DMS153 treated with DMSO at 0.1 percent for 48 hours (cell line): Measurements from ENCODE around the gene SUSD3.
"Not testable (repeated sequence)": the region's sequence is repeated elsewhere in the genome, so short reads cannot be mapped to it uniquely, and the experiment has no call there.

Source experiments
- DNase-seq: peaks from one replicate; lab custom pipeline; 2025; ENCODE audit not compliant: unreplicated experiment; lab: John Stamatoyannopoulos, UW

SUSD3 gene

GRCh38 chr9:93091453-93092081 lies 33.1 kb downstream of the SUSD3 start:
- no peak for DNase-seq

GRCh38 chr9:93092251-93092991 lies 33.9 kb downstream of the SUSD3 start:
- no peak for DNase-seq

GRCh38 chr9:93093127-93093876 lies 34.8 kb downstream of the SUSD3 start:
- no peak for DNase-seq

GRCh38 chr9:93093877-93094657 lies 35.6 kb downstream of the SUSD3 start:
- no peak for DNase-seq

GRCh38 chr9:93094658-93095204 lies 36.2 kb downstream of the SUSD3 start:
- DNase-seq, result no peak

- DNase-seq, result peak; percentile 97
Measured at GRCh38 chr9:93095205-93096130, 37.0 kb downstream of the SUSD3 start.

GRCh38 chr9:93096131-93096802 lies 37.8 kb downstream of the SUSD3 start, which contains the start of gene CARD19:
Gene CARD19 (plus strand): TSS chr9:93096217. CDS start chr9:93096346, 129 bp downstream.
- DNase-seq, result no peak

- no peak for DNase-seq
Measured at GRCh38 chr9:93096811-93097382, 38.4 kb downstream of the SUSD3 start.

- no peak for DNase-seq
Measured at GRCh38 chr9:93097511-93098201, 39.2 kb downstream of the SUSD3 start.

- no peak for DNase-seq
Measured at GRCh38 chr9:93098236-93098946, 39.9 kb downstream of the SUSD3 start.

- no peak for DNase-seq
Measured at GRCh38 chr9:93099551-93100275, 41.2 kb downstream of the SUSD3 start.

- DNase-seq, result no peak
Measured at GRCh38 chr9:93100276-93100636, 41.8 kb downstream of the SUSD3 start.

- DNase-seq, result not testable (repeated sequence)
Measured at GRCh38 chr9:93101086-93101485, 42.6 kb downstream of the SUSD3 start.

- DNase-seq, result no peak
Measured at GRCh38 chr9:93105620-93106019, 47.1 kb downstream of the SUSD3 start.

GRCh38 chr9:93107151-93107824 lies 48.8 kb downstream of the SUSD3 start:
- no peak for DNase-seq

GRCh38 chr9:93107825-93108161 lies 49.3 kb downstream of the SUSD3 start:
- no peak for DNase-seq
